ENCODE measurements around the gene NUDT16.

The NUDT16 gene

DNA sequence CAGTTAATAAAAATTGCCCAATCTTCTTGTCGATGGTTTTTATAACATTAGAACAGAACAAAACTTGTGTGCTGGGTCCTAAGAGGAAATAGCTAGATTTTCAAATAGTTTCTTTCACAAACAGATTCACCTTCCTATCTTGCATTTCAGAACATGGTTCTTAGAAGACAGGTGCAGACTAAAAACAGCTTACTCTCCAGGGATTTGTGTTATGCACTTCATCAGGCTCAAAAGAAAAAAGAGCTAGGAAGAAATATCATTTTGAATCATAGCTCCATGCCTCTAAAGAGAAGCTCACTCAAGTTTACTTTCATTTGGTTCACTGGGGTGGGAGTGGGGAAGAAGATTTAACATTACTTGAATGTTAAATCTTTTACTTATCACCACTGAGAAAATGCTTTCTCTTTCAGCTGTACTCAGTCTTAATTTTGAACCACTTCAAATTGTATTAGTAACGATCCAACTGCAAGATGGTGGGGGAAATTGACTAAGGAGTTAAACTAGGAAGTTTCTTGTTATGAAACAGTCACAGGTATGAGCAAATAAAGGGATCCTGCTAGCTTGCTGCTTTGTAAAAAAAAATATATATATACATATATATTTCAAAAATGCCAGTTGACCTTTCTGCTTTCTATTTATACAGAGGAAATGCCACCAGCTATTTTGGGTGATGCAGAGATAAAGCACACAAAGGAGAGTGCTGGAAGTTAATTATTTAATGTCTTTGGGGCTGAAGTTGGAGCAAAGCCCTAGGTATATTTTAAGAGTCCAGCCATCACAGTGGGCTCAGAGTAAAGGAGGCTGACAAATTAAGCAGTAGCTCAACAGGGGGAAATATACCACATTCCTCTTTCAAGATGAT is 28.3 kb upstream of the NUDT16 start:
- TF ChIP-seq, protein P1, sequence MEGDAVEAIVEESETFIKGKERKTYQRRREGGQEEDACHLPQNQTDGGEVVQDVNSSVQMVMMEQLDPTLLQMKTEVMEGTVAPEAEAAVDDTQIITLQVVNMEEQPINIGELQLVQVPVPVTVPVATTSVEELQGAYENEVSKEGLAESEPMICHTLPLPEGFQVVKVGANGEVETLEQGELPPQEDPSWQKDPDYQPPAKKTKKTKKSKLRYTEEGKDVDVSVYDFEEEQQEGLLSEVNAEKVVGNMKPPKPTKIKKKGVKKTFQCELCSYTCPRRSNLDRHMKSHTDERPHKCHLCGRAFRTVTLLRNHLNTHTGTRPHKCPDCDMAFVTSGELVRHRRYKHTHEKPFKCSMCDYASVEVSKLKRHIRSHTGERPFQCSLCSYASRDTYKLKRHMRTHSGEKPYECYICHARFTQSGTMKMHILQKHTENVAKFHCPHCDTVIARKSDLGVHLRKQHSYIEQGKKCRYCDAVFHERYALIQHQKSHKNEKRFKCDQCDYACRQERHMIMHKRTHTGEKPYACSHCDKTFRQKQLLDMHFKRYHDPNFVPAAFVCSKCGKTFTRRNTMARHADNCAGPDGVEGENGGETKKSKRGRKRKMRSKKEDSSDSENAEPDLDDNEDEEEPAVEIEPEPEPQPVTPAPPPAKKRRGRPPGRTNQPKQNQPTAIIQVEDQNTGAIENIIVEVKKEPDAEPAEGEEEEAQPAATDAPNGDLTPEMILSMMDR (conservative IDR thresholded peaks at IDR 0.05) = no peak
- no peak for TF ChIP-seq ZFX (IDR thresholded peaks at IDR 0.05)

DNA sequence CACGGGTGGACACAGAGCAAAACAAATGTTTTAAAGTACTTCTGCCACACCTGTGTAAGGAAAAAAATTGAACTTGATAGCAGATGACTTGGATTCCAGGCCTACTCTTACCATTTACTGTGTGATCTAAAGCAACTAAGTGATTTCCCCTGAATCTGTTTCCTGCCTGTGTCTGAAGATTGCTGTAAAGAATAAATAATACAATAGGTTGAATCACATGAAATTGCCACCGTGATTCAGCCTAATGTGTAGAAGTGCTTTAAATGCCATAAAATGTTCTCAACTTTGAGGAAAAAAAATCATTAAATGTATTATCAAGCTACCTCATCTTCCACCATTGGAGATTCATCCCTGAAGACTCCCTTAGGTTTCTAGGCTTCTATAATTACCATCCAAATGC is 27.6 kb upstream of the NUDT16 start:
- TF ChIP-seq, protein P1 (conservative IDR thresholded peaks at IDR 0.05) = no peak
- no peak for TF ChIP-seq ZFX (IDR thresholded peaks at IDR 0.05)
- H3K27ac ChIP-seq = no peak overlapping the region

More for the DNA sequence above, 28.3 kb upstream of the NUDT16 start:
- no peak overlapping the region for H3K27ac ChIP-seq

DNA sequence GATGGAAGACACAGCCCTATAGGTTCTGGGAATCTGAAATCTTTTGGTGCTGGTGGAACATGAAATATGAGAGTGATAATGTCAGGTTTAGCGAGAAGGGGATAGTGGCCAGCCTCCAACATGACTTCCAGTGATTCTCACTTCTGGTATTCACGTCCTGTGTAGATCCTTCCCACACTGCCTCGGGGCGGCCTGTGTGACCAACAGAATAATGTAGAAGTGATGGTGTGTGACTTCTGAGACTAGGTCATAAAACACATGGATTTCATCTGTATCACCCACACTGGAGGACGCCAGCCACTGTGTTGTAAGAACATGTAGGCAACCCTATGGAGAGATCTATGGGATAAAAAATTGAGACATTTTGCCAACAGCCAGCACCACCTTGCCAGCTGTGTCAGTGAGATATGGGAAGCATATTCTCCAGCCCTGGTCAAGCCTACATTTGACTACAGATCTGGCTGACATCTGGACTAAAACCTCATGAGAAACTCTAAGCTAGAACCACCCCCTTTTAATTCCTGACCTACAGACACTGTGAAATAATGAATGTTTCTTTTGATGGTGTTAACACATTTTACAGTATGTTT is 25.5 kb upstream of the NUDT16 start:
- TF ChIP-seq, protein P1 (conservative IDR thresholded peaks at IDR 0.05) = no peak
- TF ChIP-seq ZFX (IDR thresholded peaks at IDR 0.05) = no peak
- no peak overlapping the region for H3K27ac ChIP-seq

DNA sequence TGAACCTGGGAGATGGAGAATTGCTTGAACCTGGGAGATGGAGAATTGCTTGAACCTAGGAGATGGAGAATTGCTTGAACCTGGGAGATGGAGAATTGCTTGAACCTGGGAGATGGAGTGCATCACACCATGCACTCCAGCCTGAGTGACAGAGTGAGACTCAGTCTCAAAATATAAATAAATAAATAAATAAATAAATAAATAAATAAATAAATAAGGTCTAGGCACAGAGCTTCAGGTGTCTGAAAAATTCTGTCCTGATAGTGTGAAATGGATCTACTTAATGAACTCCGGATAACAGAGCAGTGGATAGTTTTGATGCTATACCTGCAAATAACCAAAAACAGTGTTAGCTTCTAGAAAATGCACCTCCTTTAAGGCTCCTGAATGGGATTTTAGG is 24.3 kb upstream of the NUDT16 start:
- no peak overlapping the region for H3K27ac ChIP-seq
- no peak for TF ChIP-seq ZFX (IDR thresholded peaks at IDR 0.05)
- TF ChIP-seq, protein P1 (conservative IDR thresholded peaks at IDR 0.05) = no peak

DNA sequence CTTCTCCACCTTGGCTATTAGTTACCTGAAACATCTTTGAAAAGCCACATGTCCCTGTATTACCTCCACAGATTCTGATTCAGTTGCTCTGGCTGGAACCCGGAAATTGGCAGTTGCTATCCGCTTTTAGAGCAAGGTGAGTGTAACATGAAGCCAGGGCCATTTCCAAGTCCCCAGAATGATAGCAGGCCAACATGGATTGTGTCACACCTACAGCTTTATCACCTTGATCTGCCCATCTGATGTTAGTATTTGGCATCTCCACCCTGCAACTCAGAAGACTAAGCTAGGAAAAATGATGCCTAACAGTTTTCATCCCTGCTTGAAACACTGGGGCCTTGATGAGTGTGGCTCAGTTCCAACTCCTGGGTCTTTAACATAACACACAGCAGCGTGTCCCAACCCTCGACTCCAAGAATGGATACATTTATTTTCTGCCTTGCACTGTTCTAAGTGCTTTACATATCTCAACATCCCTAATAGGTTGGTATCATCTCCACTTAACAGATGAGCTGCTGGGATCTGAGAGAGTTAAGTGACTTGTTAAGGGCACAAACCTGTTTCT is 21.3 kb upstream of the NUDT16 start:
- TF ChIP-seq ZFX (IDR thresholded peaks at IDR 0.05) = no peak
- TF ChIP-seq, protein P1 (conservative IDR thresholded peaks at IDR 0.05) = no peak
- peak overlapping the region; percentile 94 for H3K27ac ChIP-seq

DNA sequence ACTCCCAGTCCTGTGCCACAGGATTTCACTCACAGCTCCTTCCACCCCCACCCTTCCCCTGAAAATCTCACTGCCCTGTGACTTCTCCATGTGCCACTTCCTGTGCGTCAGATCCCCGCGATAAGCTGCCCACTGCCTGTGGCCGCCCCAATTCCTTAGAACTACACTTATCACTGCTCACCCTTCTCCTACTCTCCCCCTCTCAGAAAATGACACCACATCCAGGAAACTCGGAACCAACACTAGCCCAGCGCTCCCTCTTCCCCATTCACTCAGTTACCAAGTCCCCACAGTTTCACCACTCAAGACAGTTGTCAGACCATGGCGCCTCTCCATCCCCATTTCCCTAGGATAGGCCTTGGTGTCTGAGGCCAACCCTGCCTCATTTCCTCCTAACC is 20.5 kb upstream of the NUDT16 start:
- H3K27ac ChIP-seq = peak overlapping the region; percentile 94

DNA sequence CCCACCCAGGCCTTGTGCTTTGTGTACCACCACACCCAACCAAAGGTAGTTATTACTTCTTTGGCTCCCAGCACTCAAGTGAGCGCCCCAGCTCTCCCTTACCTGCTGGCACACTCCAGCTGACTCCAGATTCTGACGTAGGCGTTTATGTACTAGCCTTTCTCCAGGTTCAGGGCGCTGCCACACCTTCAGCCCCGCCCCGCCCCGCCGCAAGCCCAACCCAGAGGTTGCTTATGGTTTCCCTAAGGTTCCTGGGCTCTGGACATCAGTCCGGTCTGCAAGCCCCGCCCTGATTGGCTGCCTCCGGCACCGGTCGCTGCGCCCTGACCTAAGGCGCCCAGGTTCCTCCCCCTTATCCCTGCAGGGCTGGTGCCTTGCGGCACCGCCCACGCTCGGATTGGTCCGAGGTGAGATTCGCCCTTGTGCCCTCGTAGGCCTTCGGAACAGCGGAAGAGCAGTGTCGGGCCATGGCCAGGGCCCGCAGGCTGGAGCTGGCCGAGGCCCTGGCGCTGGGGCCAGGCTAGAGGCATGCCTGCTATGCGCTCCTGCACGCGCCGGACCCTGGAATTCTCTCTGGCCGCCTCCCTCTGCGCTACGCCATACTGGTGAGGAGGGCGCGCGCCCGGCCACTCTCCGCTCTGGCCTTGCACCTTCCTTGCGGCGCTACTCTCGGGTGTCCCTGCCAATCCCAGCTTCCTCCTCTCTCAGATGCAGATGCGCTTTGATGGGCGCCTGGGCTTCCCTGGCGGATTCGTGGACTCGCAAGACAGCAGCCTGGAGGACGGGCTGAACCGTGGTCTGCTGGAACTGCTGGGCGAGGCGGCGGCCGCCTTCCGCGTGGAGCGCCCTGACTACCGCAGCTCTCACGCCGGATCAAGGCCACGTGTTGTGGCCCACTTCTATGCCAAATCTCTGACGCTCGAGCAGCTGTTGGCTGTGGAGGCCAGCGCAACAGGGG is 19.8 kb upstream of the NUDT16 start:
- peak overlapping the region; percentile 94 for H3K27ac ChIP-seq
- peak; percentile 98 for TF ChIP-seq ZFX (IDR thresholded peaks at IDR 0.05)
- TF ChIP-seq, protein P1 (conservative IDR thresholded peaks at IDR 0.05) = no peak

Measured in C4-2B (cell line).